Measurements from ENCODE around the gene RFX4.
"Not testable (repeated sequence)": the region's sequence is repeated elsewhere in the genome, so short reads cannot be mapped to it uniquely, and the experiment has no call there.

Gene RFX4

GRCh38 chr12:106692033-106692432 lies 109.2 kb downstream of the RFX4 start:
- DNase-seq (ENCODE audit: low spot score): not testable (repeated sequence)

GRCh38 chr12:106692896-106693820 lies 110.4 kb downstream of the RFX4 start:
- DNase-seq (ENCODE audit: low spot score): no peak

GRCh38 chr12:106696071-106696470 lies 113.3 kb downstream of the RFX4 start:
- no peak for DNase-seq (ENCODE audit: low spot score)

GRCh38 chr12:106696681-106697417 lies 114.0 kb downstream of the RFX4 start:
- no peak for DNase-seq (ENCODE audit: low spot score)

GRCh38 chr12:106704081-106704480 lies 121.3 kb downstream of the RFX4 start:
- no peak for DNase-seq (ENCODE audit: low spot score)

GRCh38 chr12:106705971-106706370 lies 123.2 kb downstream of the RFX4 start:
- no peak for DNase-seq (ENCODE audit: low spot score)

GRCh38 chr12:106709068-106709511 lies 126.3 kb downstream of the RFX4 start:
- DNase-seq (ENCODE audit: low spot score): no peak

GRCh38 chr12:106710143-106710893 lies 127.5 kb downstream of the RFX4 start:
- DNase-seq (ENCODE audit: low spot score): no peak

GRCh38 chr12:106711316-106711715 lies 128.5 kb downstream of the RFX4 start:
- DNase-seq (ENCODE audit: low spot score): no peak

GRCh38 chr12:106712768-106713167 lies 130.0 kb downstream of the RFX4 start:
- no peak for DNase-seq (ENCODE audit: low spot score)

- no peak for DNase-seq (ENCODE audit: low spot score)
Measured at GRCh38 chr12:106714926-106715325, 132.1 kb downstream of the RFX4 start.

- DNase-seq (ENCODE audit: low spot score): no peak
Measured at GRCh38 chr12:106715582-106715981, 132.8 kb downstream of the RFX4 start.

GRCh38 chr12:106717673-106718072 lies 134.9 kb downstream of the RFX4 start:
- no peak for DNase-seq (ENCODE audit: low spot score)

GRCh38 chr12:106719879-106720278 lies 137.1 kb downstream of the RFX4 start:
- no peak for DNase-seq (ENCODE audit: low spot score)

- no peak for DNase-seq (ENCODE audit: low spot score)
Measured at GRCh38 chr12:106720696-106721095, 137.9 kb downstream of the RFX4 start.

GRCh38 chr12:106721915-106722314 lies 139.1 kb downstream of the RFX4 start:
- DNase-seq (ENCODE audit: low spot score): no peak

- no peak for DNase-seq (ENCODE audit: low spot score)
Measured at GRCh38 chr12:106722837-106723236, 140.0 kb downstream of the RFX4 start.

- DNase-seq (ENCODE audit: low spot score): no peak
Measured at GRCh38 chr12:106723416-106723815, 140.6 kb downstream of the RFX4 start.

GRCh38 chr12:106724116-106724515 lies 141.3 kb downstream of the RFX4 start:
- no peak for DNase-seq (ENCODE audit: low spot score)

- DNase-seq (ENCODE audit: low spot score): no peak
Measured at GRCh38 chr12:106724934-106725333, 142.1 kb downstream of the RFX4 start.

GRCh38 chr12:106726603-106727202 lies 143.9 kb downstream of the RFX4 start:
- DNase-seq (ENCODE audit: low spot score): not testable (repeated sequence)

- DNase-seq (ENCODE audit: low spot score): no peak
Measured at GRCh38 chr12:106729611-106730010, 146.8 kb downstream of the RFX4 start.

Data from hepatic stellate cell (primary cell).